SK-N-SH (cell line): ENCODE data around the gene ARHGAP31. TPM values are rescaled to one million over a fixed set of nuclear protein-coding genes. Genes with fewer than 3 reads are reported as not detected.

Experiments
- CTCF ChIA-PET: fragments of 300-600, 350-600 bp; formaldehyde crosslinking; extraction: SDS; loops from one replicate; lab custom pipeline; 2021; lab: Yijun Ruan, JAX
- POLR2A ChIA-PET: fragments of 350-600 bp; sonication (Branson Sonifier 250); formaldehyde crosslinking; extraction: SDS; loops from one replicate; lab custom pipeline; 2020; ENCODE audit warnings: antibody characterized with exemption, inconsistent platforms; lab: Yijun Ruan, JAX
- DNase-seq: peaks from one replicate; pipeline ENCODE4 v3.0.0; 2012
- H2AFZ ChIP-seq: fragments of 200-600 bp; sonication (generic); 2 replicates; pipeline ENCODE4 v1.8.1; 2016; ENCODE audit warnings: antibody characterized with exemption, mild to moderate bottlenecking, low read depth
- H3F3A ChIP-seq: fragments of 200-600 bp; sonication (generic); replicated peaks from 2 replicates; pipeline ENCODE3; 2016; ENCODE audit warnings: antibody characterized with exemption, mild to moderate bottlenecking; ENCODE audit not compliant: insufficient read depth
- H3K27ac ChIP-seq, 2 experiments: fragments of 200-500 bp in 1 of 2; fragments of 200-600 bp in 1 of 2; sonication (Bioruptor generic) in 1 of 2; sonication (generic), shearing (Covaris generic) in 1 of 2; 2 replicates each; pipeline versions ENCODE4 v1.5.1 to v1.6.1; 2014 to 2016; ENCODE audit warnings: low read depth in 2 of 2, inconsistent platforms in 1 of 2, low read length in 1 of 2, mild to moderate bottlenecking in 1 of 2, mixed read lengths in 1 of 2
- H3K27me3 ChIP-seq: fragments of 200-600 bp; sonication (generic), shearing (Covaris generic); 2 replicates; pipeline ENCODE4 v1.6.1; 2016; ENCODE audit warnings: mixed run types; ENCODE audit not compliant: insufficient read depth
- H3K36me3 ChIP-seq, 2 experiments: fragments of 200-500 bp in 1 of 2; fragments of 200-600 bp in 1 of 2; sonication (Bioruptor generic) in 1 of 2; sonication (generic) in 1 of 2; replicated peaks in 1 of 2; 2 replicates each; pipeline versions ENCODE3 to v1.5.1; 2014 to 2016; ENCODE audit warnings: low read length in 1 of 2, mild to moderate bottlenecking in 1 of 2; ENCODE audit not compliant: insufficient read depth in 2 of 2, control insufficient read depth in 1 of 2
- H3K4me1 ChIP-seq, 2 experiments: fragments of 200-500 bp in 1 of 2; fragments of 200-600 bp in 1 of 2; sonication (Bioruptor generic) in 1 of 2; sonication (generic), shearing (Covaris generic) in 1 of 2; 2 replicates each; pipeline versions ENCODE4 v1.5.1 to v1.6.1; 2014 to 2016; ENCODE audit warnings: low read depth in 1 of 2, low read length in 1 of 2, mixed run types in 1 of 2; ENCODE audit not compliant: insufficient read depth in 2 of 2, control insufficient read depth in 1 of 2
- H3K4me2 ChIP-seq: fragments of 200-600 bp; sonication (generic), shearing (Covaris generic); 2 replicates; pipeline ENCODE4 v1.6.1; 2017; ENCODE audit warnings: mixed run types
- H3K4me3 ChIP-seq, 2 experiments: fragments of 200-500 bp in 1 of 2; fragments of 200-600 bp in 1 of 2; sonication (Bioruptor generic) in 1 of 2; sonication (generic), shearing (Covaris generic) in 1 of 2; 2 replicates each; pipeline versions ENCODE4 v1.5.1 to v1.8.1; 2014 to 2016; ENCODE audit warnings: low read depth in 2 of 2, inconsistent platforms in 1 of 2, low read length in 1 of 2, mild to moderate bottlenecking in 1 of 2, mixed read lengths in 1 of 2, moderate library complexity in 1 of 2
- H3K79me2 ChIP-seq: fragments of 200-600 bp; sonication (generic); 2 replicates; pipeline ENCODE4 v1.8.1; 2017; ENCODE audit warnings: mild to moderate bottlenecking; ENCODE audit not compliant: insufficient read depth
- H3K9ac ChIP-seq: fragments of 200-600 bp; sonication (generic); 2 replicates; pipeline ENCODE4 v1.6.1; 2017; ENCODE audit warnings: mixed run types
- H3K9me2 ChIP-seq: fragments of 200-600 bp; sonication (generic); 2 replicates; pipeline ENCODE4 v1.6.1; 2017; ENCODE audit warnings: mixed run types
- H3K9me3 ChIP-seq: fragments of 200-600 bp; sonication (generic); 2 replicates; pipeline ENCODE4 v1.6.1; 2017; ENCODE audit warnings: mixed run types, mild to moderate bottlenecking, moderate library complexity
- H4K20me1 ChIP-seq: fragments of 200-600 bp; sonication (generic); 2 replicates; pipeline ENCODE4 v1.6.1; 2017; ENCODE audit warnings: mild to moderate bottlenecking, mixed run types; ENCODE audit not compliant: insufficient read depth
- CHD2 ChIP-seq: fragments of 150-350 bp; IDR thresholded peaks from 2 replicates; pipeline ENCODE4 v1.6.1; 2018; ENCODE audit warnings: low read length; ENCODE audit not compliant: partially characterized antibody
- FOSL2 ChIP-seq: IDR thresholded peaks from 2 replicates; pipeline ENCODE4 v1.4.0; 2012; ENCODE audit warnings: low read depth, mild to moderate bottlenecking, moderate library complexity, borderline replicate concordance
- FOXJ3 ChIP-seq: sonication (generic); formaldehyde crosslinking; IDR thresholded peaks from 2 replicates; pipeline ENCODE4 v1.5.1; 2020; ENCODE audit warnings: mild to moderate bottlenecking, missing genetic modification reagents
- GATA2 ChIP-seq: sonication (generic); formaldehyde crosslinking; IDR thresholded peaks from 2 replicates; pipeline ENCODE4 v1.5.0; 2020; ENCODE audit warnings: mild to moderate bottlenecking, missing genetic modification reagents
- JUND ChIP-seq: IDR thresholded peaks from 2 replicates; pipeline ENCODE4 v1.4.0; 2012
- NFIC ChIP-seq: IDR thresholded peaks from 2 replicates; pipeline ENCODE4 v1.4.0; 2012; ENCODE audit warnings: borderline replicate concordance
- POLR2AphosphoS5 ChIP-seq: IDR thresholded peaks from 2 replicates; pipeline ENCODE4 v1.6.1; 2012; ENCODE audit warnings: low read depth, low read length
- RAD21 ChIP-seq: IDR thresholded peaks from 2 replicates; pipeline ENCODE4 v1.6.1; 2012; ENCODE audit warnings: mild to moderate bottlenecking, low read length
- REST ChIP-seq: IDR thresholded peaks from 2 replicates; pipeline ENCODE4 v1.6.1; 2012; ENCODE audit warnings: mild to moderate bottlenecking, low read depth, low read length, moderate library complexity
- RXRA ChIP-seq: IDR thresholded peaks from 2 replicates; pipeline ENCODE4 v1.4.0; 2012; ENCODE audit warnings: low read depth, mild to moderate bottlenecking, borderline replicate concordance
- TCF12 ChIP-seq: IDR thresholded peaks from 2 replicates; pipeline ENCODE4 v1.4.0; 2012
- WGBS: methylation state at CpG from one replicate; pipeline ENCODE4 v1.1.6; 2017; ENCODE audit warnings: low lambda C conversion rate; 5-methylcytosine and 5-hydroxymethylcytosine counted together
- polyA plus RNA-seq, 3 experiments: library from polyadenylated mRNA; depleted of rRNA; stranded (reverse); fragments of >200 nt; gene quantifications; 2 replicates each; pipeline ENCODE4 v1.2.3, GENCODE V29; 2012
- TF ChIP-seq, protein P1 (sequence below): fragments of 150-350 bp; IDR thresholded peaks from 2 replicates; pipeline ENCODE4 v1.6.1; 2016; ENCODE audit warnings: mild to moderate bottlenecking, low read depth, low read length
- TF ChIP-seq, protein P2 (sequence below): IDR thresholded peaks from 2 replicates; pipeline ENCODE4 v1.4.0; 2012; ENCODE audit warnings: low read depth, borderline replicate concordance
- TF ChIP-seq, protein P3 (sequence below): IDR thresholded peaks from 2 replicates; pipeline ENCODE4; 2012

The ARHGAP31 gene
- polyA plus RNA-seq, 1 of the 3 experiments (the other 2 are of a cell fraction), result 4.4 TPM

DNA sequence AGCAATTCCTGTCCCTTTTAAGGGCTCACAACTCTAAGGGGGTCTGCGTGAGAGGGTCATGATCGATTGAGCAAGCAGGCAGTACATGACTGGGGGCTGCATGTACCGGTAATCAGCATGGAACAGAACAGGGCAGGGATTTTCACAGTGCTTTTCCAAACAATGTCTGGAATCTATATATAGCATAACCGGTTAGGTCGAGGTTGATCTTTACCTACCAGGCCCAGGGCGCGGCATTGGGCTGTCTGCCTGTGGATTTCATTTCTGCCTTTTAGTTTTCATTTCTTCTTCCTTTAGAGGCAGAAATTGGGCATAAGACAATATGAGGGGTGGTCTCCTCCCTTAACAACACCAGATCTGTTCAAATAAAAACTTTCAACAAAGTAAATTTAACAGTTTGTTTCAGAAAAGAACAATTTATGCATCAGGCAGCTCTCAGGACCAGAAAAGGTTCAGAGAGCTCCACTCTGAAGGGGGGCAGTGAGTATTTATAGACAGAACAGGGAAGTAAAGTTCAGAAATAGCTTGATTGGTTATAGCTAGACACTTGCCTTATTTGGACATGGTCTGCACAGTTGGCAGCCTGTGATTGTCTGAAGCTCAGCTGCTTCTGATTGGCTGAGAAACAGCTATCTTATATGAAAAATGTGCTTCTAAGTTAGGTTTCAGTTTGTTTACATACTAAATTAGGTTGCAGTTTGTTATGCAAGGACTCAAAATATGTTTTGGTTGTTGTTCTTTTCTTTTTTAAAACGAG, 36.4 kb upstream of the ARHGAP31 start:
- no peak for DNase-seq
- 88% methylated on average over 8 of the region's 8 CpGs for WGBS
- Histone ChIP-seq H3K27me3 (no peaks in the 10 kb centered on the region), H3F3A (no peaks in the 10 kb centered on the region), H3K27ac (no peak overlapping the region), H3K4me2 (no peak overlapping the region), H3K9me2 (no peaks in the 10 kb centered on the region), H2AFZ (peak overlapping the region; percentile 53; the same call in 1 of the 2 replicates), H3K9ac (no peak overlapping the region), H3K4me3 (no peak overlapping the region), H3K79me2 (no peaks in the 10 kb centered on the region), H3K9me3 (no peaks in the 10 kb centered on the region), H3K36me3 (no peaks in the 10 kb centered on the region), H4K20me1 (no peaks in the 10 kb centered on the region), H3K4me1 (peaks cover 0 to 4% of the 10 kb centered on the region in 2 experiments; a peak in 2 of 4 replicates)
- ChIA-PET CTCF (interaction anchor here (1.1 to 3.7 kb wide), 5 partner anchors 9 to 423 kb away, joined by 4 to 15 read pairs (median 5); no protein-coding TSS in a partner anchor), POLR2A (interaction anchor here (0.6 to 1.1 kb wide), 2 partner anchors 16 to 17 kb away, joined by 3 to 4 read pairs; no protein-coding TSS in a partner anchor)
- TF ChIP-seq POLR2AphosphoS5, result no peak
- TF ChIP-seq, protein P1, sequence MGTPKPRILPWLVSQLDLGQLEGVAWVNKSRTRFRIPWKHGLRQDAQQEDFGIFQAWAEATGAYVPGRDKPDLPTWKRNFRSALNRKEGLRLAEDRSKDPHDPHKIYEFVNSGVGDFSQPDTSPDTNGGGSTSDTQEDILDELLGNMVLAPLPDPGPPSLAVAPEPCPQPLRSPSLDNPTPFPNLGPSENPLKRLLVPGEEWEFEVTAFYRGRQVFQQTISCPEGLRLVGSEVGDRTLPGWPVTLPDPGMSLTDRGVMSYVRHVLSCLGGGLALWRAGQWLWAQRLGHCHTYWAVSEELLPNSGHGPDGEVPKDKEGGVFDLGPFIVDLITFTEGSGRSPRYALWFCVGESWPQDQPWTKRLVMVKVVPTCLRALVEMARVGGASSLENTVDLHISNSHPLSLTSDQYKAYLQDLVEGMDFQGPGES, result no peak
- no peak for TF ChIP-seq FOSL2
- no peak for TF ChIP-seq TCF12
- no peak for TF ChIP-seq GATA2 (CRISPR knock-in tag)
- no peak for TF ChIP-seq RAD21
- TF ChIP-seq, protein P2, sequence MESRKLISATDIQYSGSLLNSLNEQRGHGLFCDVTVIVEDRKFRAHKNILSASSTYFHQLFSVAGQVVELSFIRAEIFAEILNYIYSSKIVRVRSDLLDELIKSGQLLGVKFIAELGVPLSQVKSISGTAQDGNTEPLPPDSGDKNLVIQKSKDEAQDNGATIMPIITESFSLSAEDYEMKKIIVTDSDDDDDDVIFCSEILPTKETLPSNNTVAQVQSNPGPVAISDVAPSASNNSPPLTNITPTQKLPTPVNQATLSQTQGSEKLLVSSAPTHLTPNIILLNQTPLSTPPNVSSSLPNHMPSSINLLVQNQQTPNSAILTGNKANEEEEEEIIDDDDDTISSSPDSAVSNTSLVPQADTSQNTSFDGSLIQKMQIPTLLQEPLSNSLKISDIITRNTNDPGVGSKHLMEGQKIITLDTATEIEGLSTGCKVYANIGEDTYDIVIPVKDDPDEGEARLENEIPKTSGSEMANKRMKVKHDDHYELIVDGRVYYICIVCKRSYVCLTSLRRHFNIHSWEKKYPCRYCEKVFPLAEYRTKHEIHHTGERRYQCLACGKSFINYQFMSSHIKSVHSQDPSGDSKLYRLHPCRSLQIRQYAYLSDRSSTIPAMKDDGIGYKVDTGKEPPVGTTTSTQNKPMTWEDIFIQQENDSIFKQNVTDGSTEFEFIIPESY, result no peak
- TF ChIP-seq, protein P3, sequence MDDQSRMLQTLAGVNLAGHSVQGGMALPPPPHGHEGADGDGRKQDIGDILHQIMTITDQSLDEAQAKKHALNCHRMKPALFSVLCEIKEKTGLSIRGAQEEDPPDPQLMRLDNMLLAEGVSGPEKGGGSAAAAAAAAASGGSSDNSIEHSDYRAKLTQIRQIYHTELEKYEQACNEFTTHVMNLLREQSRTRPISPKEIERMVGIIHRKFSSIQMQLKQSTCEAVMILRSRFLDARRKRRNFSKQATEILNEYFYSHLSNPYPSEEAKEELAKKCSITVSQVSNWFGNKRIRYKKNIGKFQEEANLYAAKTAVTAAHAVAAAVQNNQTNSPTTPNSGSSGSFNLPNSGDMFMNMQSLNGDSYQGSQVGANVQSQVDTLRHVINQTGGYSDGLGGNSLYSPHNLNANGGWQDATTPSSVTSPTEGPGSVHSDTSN, result no peak
- no peak for TF ChIP-seq CHD2

- no peak overlapping the region for H3K4me3 ChIP-seq
- H2AFZ ChIP-seq, result peak overlapping the region; percentile 53; the same call in 1 of the 2 replicates
- 75% methylated on average over 1 of the region's 1 CpG for WGBS
- ChIA-PET CTCF (interaction anchor here (1.7 to 3.7 kb wide), 3 partner anchors 16 to 377 kb away, joined by 5 to 15 read pairs (median 13); no protein-coding TSS in a partner anchor), POLR2A (no interaction called here)
- H3K4me1 ChIP-seq, result peaks cover 0 to 4% of the 10 kb centered on the region in 2 experiments; a peak in 2 of 4 replicates
- H3K9me3 ChIP-seq, result no peaks in the 10 kb centered on the region
- no peaks in the 10 kb centered on the region for H3K27me3 ChIP-seq
- no peak for DNase-seq
- H3K27ac ChIP-seq, result 0 out of 4 replicates have a peak overlapping the region, but pooled peaks of 1 of the 2 experiments have one; percentile 43
- no peak overlapping the region for H3K9ac ChIP-seq
- TF ChIP-seq, protein P3, result no peak
- TF ChIP-seq JUND, result no peak
- no peak for TF ChIP-seq TCF12
- TF ChIP-seq NFIC, result no peak
- TF ChIP-seq RXRA, result no peak
- no peak for TF ChIP-seq FOXJ3 (CRISPR knock-in tag)
- TF ChIP-seq REST, result no peak
- H3K36me3 ChIP-seq, result no peaks in the 10 kb centered on the region
- H4K20me1 ChIP-seq, result no peaks in the 10 kb centered on the region
- no peaks in the 10 kb centered on the region for H3K79me2 ChIP-seq
- no peaks in the 10 kb centered on the region for H3K9me2 ChIP-seq
- no peak overlapping the region for H3K4me2 ChIP-seq
- H3F3A ChIP-seq, result no peaks in the 10 kb centered on the region
These were observed 35.3 kb upstream of the ARHGAP31 start for GRCh38 chr3:119258915-119259314.
